D721Med (cell line): ENCODE measurements around the gene HMGB2.

Experiments used
- DNase-seq: peaks from one replicate; pipeline ENCODE4 v3.0.0; 2011; ENCODE audit warnings: low spot score; ENCODE audit not compliant: insufficient read length
- FAIRE-seq: peaks from 2 replicates; lab custom pipeline; 2011; peaks lifted over from hg19 to GRCh38; lab: Jason Lieb, UNC
- CTCF ChIP-seq: IDR thresholded peaks from 2 replicates; pipeline ENCODE4 v1.5.1; 2012; ENCODE audit warnings: mild to moderate bottlenecking, control low read depth; ENCODE audit not compliant: insufficient read depth; ENCODE audit errors: missing control alignments

Gene HMGB2

GRCh38 chr4:173334891-173335752, 964 bp upstream of the HMGB2 start:
- peak; percentile 46 for DNase-seq
- no peak for TF ChIP-seq CTCF
- FAIRE-seq = no peak

- no peak for DNase-seq
- TF ChIP-seq CTCF = no peak
- no peak for FAIRE-seq
Observed at GRCh38 chr4:173333658-173334084, 487 bp downstream of the HMGB2 start.

GRCh38 chr4:173332963-173333657, 1.0 kb downstream of the HMGB2 start:
- DNase-seq (no peak), FAIRE-seq (no peak)

GRCh38 chr4:173332021-173332487, 2.1 kb downstream of the HMGB2 start:
- DNase-seq (no peak), FAIRE-seq (no peak)
- TF ChIP-seq CTCF = no peak

More at GRCh38 chr4:173332963-173333657, 1.0 kb downstream of the HMGB2 start:
- no peak for TF ChIP-seq CTCF

GRCh38 chr4:173330590-173330989, 3.6 kb downstream of the HMGB2 start:
- TF ChIP-seq CTCF = no peak
- DNase-seq (no peak), FAIRE-seq (no peak)

- FAIRE-seq (no peak), DNase-seq (no peak)
- TF ChIP-seq CTCF = no peak
Observed at GRCh38 chr4:173328236-173328901, 5.8 kb downstream of the HMGB2 start.
